ENCODE results near the gene ARID3A. TPM values are rescaled to one million over a fixed set of nuclear protein-coding genes. Genes with fewer than 3 reads are reported as not detected.

The ARID3A gene
- total and polyA plus RNA-seq, 2 of the 13 experiments (the other 11 are each of a cell fraction or from before 2014, with no cell fraction given) = 71.3 to 77.9 TPM

GRCh38 chr19:958967-959855 lies 33.4 kb downstream of the ARID3A start (continued):
- TF ChIP-seq DBP (CRISPR knock-in tag; IDR thresholded peaks at IDR 0.05; ENCODE audit: not compliant biosample characterization) = no peak

- peak overlapping the region in 1 of 3 experiments; percentile 52; a peak in 1 of 6 replicates for H3K4me3 ChIP-seq (replicated peaks in 1 of 3; ENCODE audit: insufficient read depth in 1 of 3, low read depth in 2 of 3, low read length in 3 of 3)
- POLR2A ChIA-PET = interaction anchor here (0.7 to 4.6 kb wide), 7 partner anchors 11 to 36 kb away, joined by 3 to 35 read pairs (median 4); partner anchors contain the start of gene WDR18
- CTCF ChIA-PET (ENCODE audit: low intra/inter-chr PET ratio, low total read pairs) = no interaction called here
- H3K27me3 ChIP-seq (ENCODE audit: control insufficient read depth in 1 of 2, insufficient read depth in 2 of 2, low read length in 2 of 2) = no peaks in the 10 kb centered on the region
- peaks cover 58% of the 10 kb centered on the region for H3K79me2 ChIP-seq (ENCODE audit: insufficient read depth, low read length)
- H3K4me2 ChIP-seq (ENCODE audit: low read depth, low read length) = peak overlapping the region; percentile 68
- H3K4me1 ChIP-seq (ENCODE audit: insufficient read depth, low read length) = peaks cover 77% of the 10 kb centered on the region
- BruUV-seq (replicated peaks) = no TSS peak
- FAIRE-seq (no peak), DNase-seq (ENCODE audit: low spot score) (peak; percentile 77), ATAC-seq (peak; percentile 41)
- in situ Hi-C loops (cut with HindIII; ENCODE audit: extremely low pct_ligation_motif_present, low pct_unique_long_range_greater_than_20kb) (loop anchor here (5.0 kb wide), 1 partner anchor 33 kb away; the partner anchor contains the start of gene ARID3A), intact Hi-C loops (cut with micrococcal nuclease; ENCODE audit: unreplicated experiment) (no loop called here)
- peak overlapping the region; percentile 74 for H3K27ac ChIP-seq (ENCODE audit: extremely low read length, insufficient read depth, low read length)
- H3K9me3 ChIP-seq (ENCODE audit: low read length) = no peaks in the 10 kb centered on the region
- no peak overlapping the region for H2AFZ ChIP-seq (ENCODE audit: low read length)
- H4K20me1 ChIP-seq (ENCODE audit: insufficient read depth, low read length) = no peaks in the 10 kb centered on the region
- peaks cover 23 to 51% of the 10 kb centered on the region in 2 experiments; a peak in 4 of 5 replicates for H3K36me3 ChIP-seq (replicated peaks in 1 of 2; ENCODE audit: control insufficient read depth in 1 of 2, insufficient read depth in 2 of 2, low read length in 2 of 2)
- WGBS (ENCODE audit: low lambda C conversion rate) = 44% methylated on average over 4 of the region's 12 CpGs
- H3K9ac ChIP-seq (ENCODE audit: insufficient read depth, low read depth, low read length) = peak overlapping the region; percentile 55
- TF ChIP-seq STAG1 (CRISPR knock-in tag; IDR thresholded peaks at IDR 0.05) = peak; percentile 25; the same call in 1 of the 2 replicates
- TF ChIP-seq ZKSCAN8 (CRISPR knock-in tag; IDR thresholded peaks at IDR 0.05; ENCODE audit: borderline replicate concordance) = no peak
- no peak for TF ChIP-seq MATR3 (CRISPR knock-in tag; IDR thresholded peaks at IDR 0.05)
- TF ChIP-seq ELF4 (CRISPR knock-in tag; IDR thresholded peaks at IDR 0.05; ENCODE audit: borderline replicate concordance) = no peak
- peak; percentile 46; the same call in 1 of the 2 replicates for TF ChIP-seq FOSL2 (CRISPR knock-in tag; IDR thresholded peaks at IDR 0.05)
- no peak for TF ChIP-seq FOSL1 (CRISPR knock-in tag; IDR thresholded peaks at IDR 0.05; ENCODE audit: borderline replicate concordance)
- TF ChIP-seq RXRB (CRISPR knock-in tag; IDR thresholded peaks at IDR 0.05; ENCODE audit: borderline replicate concordance) = peak; percentile 23; the same call in 1 of the 2 replicates
- TF ChIP-seq HNF1B (CRISPR knock-in tag; IDR thresholded peaks at IDR 0.05) = no peak
- TF ChIP-seq CBX1 (IDR thresholded peaks at IDR 0.05; ENCODE audit: low read depth) = peak; percentile 9
- TF ChIP-seq, protein P1, sequence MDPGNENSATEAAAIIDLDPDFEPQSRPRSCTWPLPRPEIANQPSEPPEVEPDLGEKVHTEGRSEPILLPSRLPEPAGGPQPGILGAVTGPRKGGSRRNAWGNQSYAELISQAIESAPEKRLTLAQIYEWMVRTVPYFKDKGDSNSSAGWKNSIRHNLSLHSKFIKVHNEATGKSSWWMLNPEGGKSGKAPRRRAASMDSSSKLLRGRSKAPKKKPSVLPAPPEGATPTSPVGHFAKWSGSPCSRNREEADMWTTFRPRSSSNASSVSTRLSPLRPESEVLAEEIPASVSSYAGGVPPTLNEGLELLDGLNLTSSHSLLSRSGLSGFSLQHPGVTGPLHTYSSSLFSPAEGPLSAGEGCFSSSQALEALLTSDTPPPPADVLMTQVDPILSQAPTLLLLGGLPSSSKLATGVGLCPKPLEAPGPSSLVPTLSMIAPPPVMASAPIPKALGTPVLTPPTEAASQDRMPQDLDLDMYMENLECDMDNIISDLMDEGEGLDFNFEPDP (CRISPR knock-in tag; conservative IDR thresholded peaks at IDR 0.05) = no peak
- peak; percentile 40; the same call in 1 of the 2 replicates for TF ChIP-seq SAP130 (CRISPR knock-in tag; IDR thresholded peaks at IDR 0.05; ENCODE audit: low read depth)
- TF ChIP-seq, protein P2, sequence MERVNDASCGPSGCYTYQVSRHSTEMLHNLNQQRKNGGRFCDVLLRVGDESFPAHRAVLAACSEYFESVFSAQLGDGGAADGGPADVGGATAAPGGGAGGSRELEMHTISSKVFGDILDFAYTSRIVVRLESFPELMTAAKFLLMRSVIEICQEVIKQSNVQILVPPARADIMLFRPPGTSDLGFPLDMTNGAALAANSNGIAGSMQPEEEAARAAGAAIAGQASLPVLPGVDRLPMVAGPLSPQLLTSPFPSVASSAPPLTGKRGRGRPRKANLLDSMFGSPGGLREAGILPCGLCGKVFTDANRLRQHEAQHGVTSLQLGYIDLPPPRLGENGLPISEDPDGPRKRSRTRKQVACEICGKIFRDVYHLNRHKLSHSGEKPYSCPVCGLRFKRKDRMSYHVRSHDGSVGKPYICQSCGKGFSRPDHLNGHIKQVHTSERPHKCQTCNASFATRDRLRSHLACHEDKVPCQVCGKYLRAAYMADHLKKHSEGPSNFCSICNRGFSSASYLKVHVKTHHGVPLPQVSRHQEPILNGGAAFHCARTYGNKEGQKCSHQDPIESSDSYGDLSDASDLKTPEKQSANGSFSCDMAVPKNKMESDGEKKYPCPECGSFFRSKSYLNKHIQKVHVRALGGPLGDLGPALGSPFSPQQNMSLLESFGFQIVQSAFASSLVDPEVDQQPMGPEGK (CRISPR knock-in tag; IDR thresholded peaks at IDR 0.05) = peak; percentile 85
- no peak for TF ChIP-seq ZNF550 (CRISPR knock-in tag; IDR thresholded peaks at IDR 0.05; ENCODE audit: borderline replicate concordance)
- no peak for TF ChIP-seq ZNF670 (CRISPR knock-in tag; IDR thresholded peaks at IDR 0.05; ENCODE audit: borderline replicate concordance)
- no peak for TF ChIP-seq ZSCAN30 (CRISPR knock-in tag; IDR thresholded peaks at IDR 0.05)
Observed at GRCh38 chr19:960020-960419, 34.2 kb downstream of the ARID3A start.

Measured in HepG2 (cell line).